ENCODE results near the gene KIZ.

KIZ gene

GRCh38 chr20:21251278-21251677, 125.4 kb downstream of the KIZ start:
- H2AFZ ChIP-seq (ENCODE audit: low read depth, low read length) = no peak overlapping the region
- H3K27me3 ChIP-seq (ENCODE audit: control insufficient read depth in 1 of 2, insufficient read depth in 1 of 2, low read length in 2 of 2) = no peaks in the 10 kb centered on the region
- no peak overlapping the region for H3K4me3 ChIP-seq (ENCODE audit: insufficient read depth in 1 of 2, low read depth in 1 of 2, low read length in 2 of 2)
- no peak overlapping the region for H2BK5ac ChIP-seq (ENCODE audit: low read depth, low read length, poor library complexity, severe bottlenecking)
- H3K4me2 ChIP-seq (ENCODE audit: low read length, poor library complexity, severe bottlenecking) = no peak overlapping the region
- no peaks in the 10 kb centered on the region for H3K79me1 ChIP-seq (replicated peaks; ENCODE audit: low read length, poor library complexity, severe bottlenecking)
- no peak overlapping the region for H2BK12ac ChIP-seq (ENCODE audit: low read length in 2 of 2)
- no peak overlapping the region for H4K8ac ChIP-seq (ENCODE audit: low read length)
- H3K9me3 ChIP-seq (ENCODE audit: control insufficient read depth, low read length) = no peaks in the 10 kb centered on the region
- no peak overlapping the region for H3K23ac ChIP-seq (ENCODE audit: low read length in 2 of 2)
- H3K4ac ChIP-seq (ENCODE audit: low read depth in 1 of 2, low read length in 2 of 2) = no peak overlapping the region
- no peaks in the 10 kb centered on the region for H3K36me3 ChIP-seq (ENCODE audit: control insufficient read depth in 1 of 2, insufficient read depth in 2 of 2, low read depth in 1 of 2, low read length in 2 of 2)
- no peak overlapping the region for H3K27ac ChIP-seq (ENCODE audit: low read length, poor library complexity, severe bottlenecking)
- no peak overlapping the region for H2BK15ac ChIP-seq (ENCODE audit: low read depth, poor library complexity, severe bottlenecking)
- WGBS = 70% methylated on average over 6 of the region's 6 CpGs
- H2AK5ac ChIP-seq (ENCODE audit: low read length, severe bottlenecking) = no peak overlapping the region
- H4K91ac ChIP-seq (ENCODE audit: low read length) = no peak overlapping the region
- H3K9ac ChIP-seq (ENCODE audit: low read length) = no peak overlapping the region
- H3K18ac ChIP-seq (ENCODE audit: low read depth in 1 of 2, low read length in 2 of 2) = no peak overlapping the region
- no peaks in the 10 kb centered on the region for H3K4me1 ChIP-seq (ENCODE audit: control insufficient read depth, insufficient read depth, low read depth, low read length)
- H2BK120ac ChIP-seq (ENCODE audit: low read depth, low read length) = no peak overlapping the region
- H3K14ac ChIP-seq (ENCODE audit: low read length in 2 of 2) = no peak overlapping the region
- no peak for DNase-seq

- Histone ChIP-seq H3K4me3 (ENCODE audit: insufficient read depth in 1 of 2, low read depth in 1 of 2, low read length in 2 of 2) (no peak overlapping the region), H3K4me1 (ENCODE audit: control insufficient read depth, insufficient read depth, low read depth, low read length) (no peaks in the 10 kb centered on the region), H3K18ac (ENCODE audit: low read depth in 1 of 2, low read length in 2 of 2) (no peak overlapping the region), H3K36me3 (ENCODE audit: control insufficient read depth in 1 of 2, insufficient read depth in 2 of 2, low read depth in 1 of 2, low read length in 2 of 2) (no peaks in the 10 kb centered on the region), H3K9ac (ENCODE audit: low read length) (no peak overlapping the region), H2BK5ac (ENCODE audit: low read depth, low read length, poor library complexity, severe bottlenecking) (no peak overlapping the region), H2AFZ (ENCODE audit: low read depth, low read length) (no peak overlapping the region), H4K91ac (ENCODE audit: low read length) (no peak overlapping the region), H3K14ac (ENCODE audit: low read length in 2 of 2) (no peak overlapping the region), H2BK12ac (ENCODE audit: low read length in 2 of 2) (no peak overlapping the region), H2BK15ac (ENCODE audit: low read depth, poor library complexity, severe bottlenecking) (no peak overlapping the region), H2BK120ac (ENCODE audit: low read depth, low read length) (no peak overlapping the region), H3K27me3 (ENCODE audit: control insufficient read depth in 1 of 2, insufficient read depth in 1 of 2, low read length in 2 of 2) (no peaks in the 10 kb centered on the region), H3K27ac (ENCODE audit: low read length, poor library complexity, severe bottlenecking) (no peak overlapping the region), H3K4me2 (ENCODE audit: low read length, poor library complexity, severe bottlenecking) (no peak overlapping the region), H4K8ac (ENCODE audit: low read length) (no peak overlapping the region), H3K9me3 (ENCODE audit: control insufficient read depth, low read length) (no peaks in the 10 kb centered on the region), H3K4ac (ENCODE audit: low read depth in 1 of 2, low read length in 2 of 2) (no peak overlapping the region), H2AK5ac (ENCODE audit: low read length, severe bottlenecking) (no peak overlapping the region), H3K79me1 (replicated peaks; ENCODE audit: low read length, poor library complexity, severe bottlenecking) (no peaks in the 10 kb centered on the region), H3K23ac (ENCODE audit: low read length in 2 of 2) (no peak overlapping the region)
- DNase-seq = no peak
- WGBS = 87% methylated on average over 3 of the region's 3 CpGs
Observed at GRCh38 chr20:21257192-21257591, 131.3 kb downstream of the KIZ start.

GRCh38 chr20:21258411-21258810, 132.5 kb downstream of the KIZ start:
- H3K27ac ChIP-seq (ENCODE audit: low read length, poor library complexity, severe bottlenecking) = no peak overlapping the region
- 100% methylated on average over 3 of the region's 6 CpGs for WGBS
- H3K36me3 ChIP-seq (ENCODE audit: control insufficient read depth in 1 of 2, insufficient read depth in 2 of 2, low read depth in 1 of 2, low read length in 2 of 2) = no peaks in the 10 kb centered on the region
- H2AFZ ChIP-seq (ENCODE audit: low read depth, low read length) = no peak overlapping the region
- no peaks in the 10 kb centered on the region for H3K4me1 ChIP-seq (ENCODE audit: control insufficient read depth, insufficient read depth, low read depth, low read length)
- H4K8ac ChIP-seq (ENCODE audit: low read length) = no peak overlapping the region
- no peak overlapping the region for H3K9ac ChIP-seq (ENCODE audit: low read length)
- H3K18ac ChIP-seq (ENCODE audit: low read depth in 1 of 2, low read length in 2 of 2) = no peak overlapping the region
- no peak overlapping the region for H3K23ac ChIP-seq (ENCODE audit: low read length in 2 of 2)
- H3K4me2 ChIP-seq (ENCODE audit: low read length, poor library complexity, severe bottlenecking) = no peak overlapping the region
- no peak overlapping the region for H2BK12ac ChIP-seq (ENCODE audit: low read length in 2 of 2)
- no peak overlapping the region for H3K4me3 ChIP-seq (ENCODE audit: insufficient read depth in 1 of 2, low read depth in 1 of 2, low read length in 2 of 2)
- H3K14ac ChIP-seq (ENCODE audit: low read length in 2 of 2) = no peak overlapping the region
- H2AK5ac ChIP-seq (ENCODE audit: low read length, severe bottlenecking) = no peak overlapping the region
- H2BK120ac ChIP-seq (ENCODE audit: low read depth, low read length) = no peak overlapping the region
- no peak overlapping the region for H3K4ac ChIP-seq (ENCODE audit: low read depth in 1 of 2, low read length in 2 of 2)
- H2BK5ac ChIP-seq (ENCODE audit: low read depth, low read length, poor library complexity, severe bottlenecking) = no peak overlapping the region
- H3K27me3 ChIP-seq (ENCODE audit: control insufficient read depth in 1 of 2, insufficient read depth in 1 of 2, low read length in 2 of 2) = no peaks in the 10 kb centered on the region
- H4K91ac ChIP-seq (ENCODE audit: low read length) = no peak overlapping the region
- no peaks in the 10 kb centered on the region for H3K79me1 ChIP-seq (replicated peaks; ENCODE audit: low read length, poor library complexity, severe bottlenecking)
- H3K9me3 ChIP-seq (ENCODE audit: control insufficient read depth, low read length) = no peaks in the 10 kb centered on the region
- no peak for DNase-seq
- H2BK15ac ChIP-seq (ENCODE audit: low read depth, poor library complexity, severe bottlenecking) = no peak overlapping the region

GRCh38 chr20:21259346-21259745, 133.5 kb downstream of the KIZ start:
- no peak overlapping the region for H3K23ac ChIP-seq (ENCODE audit: low read length in 2 of 2)
- H3K4me1 ChIP-seq (ENCODE audit: control insufficient read depth, insufficient read depth, low read depth, low read length) = no peaks in the 10 kb centered on the region
- no peak overlapping the region for H4K8ac ChIP-seq (ENCODE audit: low read length)
- 89% methylated on average over 6 of the region's 8 CpGs for WGBS
- no peak overlapping the region for H3K18ac ChIP-seq (ENCODE audit: low read depth in 1 of 2, low read length in 2 of 2)
- no peak overlapping the region for H3K9ac ChIP-seq (ENCODE audit: low read length)
- H3K79me1 ChIP-seq (replicated peaks; ENCODE audit: low read length, poor library complexity, severe bottlenecking) = no peaks in the 10 kb centered on the region
- H3K27ac ChIP-seq (ENCODE audit: low read length, poor library complexity, severe bottlenecking) = no peak overlapping the region
- no peaks in the 10 kb centered on the region for H3K36me3 ChIP-seq (ENCODE audit: control insufficient read depth in 1 of 2, insufficient read depth in 2 of 2, low read depth in 1 of 2, low read length in 2 of 2)
- DNase-seq = no peak
- H4K91ac ChIP-seq (ENCODE audit: low read length) = no peak overlapping the region
- no peak overlapping the region for H3K4me2 ChIP-seq (ENCODE audit: low read length, poor library complexity, severe bottlenecking)
- no peaks in the 10 kb centered on the region for H3K9me3 ChIP-seq (ENCODE audit: control insufficient read depth, low read length)
- no peak overlapping the region for H3K14ac ChIP-seq (ENCODE audit: low read length in 2 of 2)
- H3K4me3 ChIP-seq (ENCODE audit: insufficient read depth in 1 of 2, low read depth in 1 of 2, low read length in 2 of 2) = no peak overlapping the region
- no peak overlapping the region for H2BK5ac ChIP-seq (ENCODE audit: low read depth, low read length, poor library complexity, severe bottlenecking)
- H3K27me3 ChIP-seq (ENCODE audit: control insufficient read depth in 1 of 2, insufficient read depth in 1 of 2, low read length in 2 of 2) = no peaks in the 10 kb centered on the region
- H2AK5ac ChIP-seq (ENCODE audit: low read length, severe bottlenecking) = no peak overlapping the region
- H2BK120ac ChIP-seq (ENCODE audit: low read depth, low read length) = no peak overlapping the region
- no peak overlapping the region for H2BK15ac ChIP-seq (ENCODE audit: low read depth, poor library complexity, severe bottlenecking)
- H2BK12ac ChIP-seq (ENCODE audit: low read length in 2 of 2) = no peak overlapping the region
- H3K4ac ChIP-seq (ENCODE audit: low read depth in 1 of 2, low read length in 2 of 2) = no peak overlapping the region
- H2AFZ ChIP-seq (ENCODE audit: low read depth, low read length) = no peak overlapping the region

All from mesenchymal stem cell (in vitro differentiated cells and primary cell).